Measurements from ENCODE around the gene PRKCH. TPM values are rescaled to one million over a fixed set of nuclear protein-coding genes. Genes with fewer than 3 reads are reported as not detected.

PRKCH gene
- polyA plus RNA-seq, 2 of the 4 experiments (the other 2 are of a cell fraction): 10.0 to 10.2 TPM

- TF ChIP-seq ELK1 (IDR thresholded peaks at IDR 0.05; ENCODE audit: low read depth, low read length) (no peak), ATOH8 (CRISPR knock-in tag; IDR thresholded peaks at IDR 0.05; ENCODE audit: low read depth) (no peak), NFE2L2 (conservative IDR thresholded peaks at IDR 0.05; ENCODE audit: low read length) (no peak), NR3C1 (IDR thresholded peaks at IDR 0.05) (no peak), BCL3 (IDR thresholded peaks at IDR 0.05) (no peak)
These were observed 64.9 kb downstream of the PRKCH start (continued) for GRCh38 chr14:61386173-61386772.

- Histone ChIP-seq H3K4me3 (no peak overlapping the region), H3K9me3 (no peaks in the 10 kb centered on the region), H3K4me1 (peaks cover 8% of the 10 kb centered on the region; the same call in 2 of the 3 replicates), H3K4me2 (no peak overlapping the region), H3K27ac (no peak overlapping the region)
- ChIA-PET CTCF (interaction anchor here (1.3 to 1.4 kb wide), 2 partner anchors 34 to 451 kb away, joined by 3 read pairs; no protein-coding TSS in a partner anchor), POLR2A (no interaction called here)
- no peak for ATAC-seq
- DNase-seq (ENCODE audit: low read depth in 1 of 2, low spot score in 1 of 2): no peak
- FAIRE-seq: no peak
- WGBS (ENCODE audit: missing lambda C conversion rate): 63% methylated on average over 4 of the region's 4 CpGs
- no peak for TF ChIP-seq CBX2 (IDR thresholded peaks at IDR 0.05; ENCODE audit: borderline replicate concordance, low read depth)
- TF ChIP-seq ESRRA (IDR thresholded peaks at IDR 0.05; ENCODE audit: borderline replicate concordance, low read length): no peak
These were observed 65.7 kb downstream of the PRKCH start for GRCh38 chr14:61387076-61387475.

DNA sequence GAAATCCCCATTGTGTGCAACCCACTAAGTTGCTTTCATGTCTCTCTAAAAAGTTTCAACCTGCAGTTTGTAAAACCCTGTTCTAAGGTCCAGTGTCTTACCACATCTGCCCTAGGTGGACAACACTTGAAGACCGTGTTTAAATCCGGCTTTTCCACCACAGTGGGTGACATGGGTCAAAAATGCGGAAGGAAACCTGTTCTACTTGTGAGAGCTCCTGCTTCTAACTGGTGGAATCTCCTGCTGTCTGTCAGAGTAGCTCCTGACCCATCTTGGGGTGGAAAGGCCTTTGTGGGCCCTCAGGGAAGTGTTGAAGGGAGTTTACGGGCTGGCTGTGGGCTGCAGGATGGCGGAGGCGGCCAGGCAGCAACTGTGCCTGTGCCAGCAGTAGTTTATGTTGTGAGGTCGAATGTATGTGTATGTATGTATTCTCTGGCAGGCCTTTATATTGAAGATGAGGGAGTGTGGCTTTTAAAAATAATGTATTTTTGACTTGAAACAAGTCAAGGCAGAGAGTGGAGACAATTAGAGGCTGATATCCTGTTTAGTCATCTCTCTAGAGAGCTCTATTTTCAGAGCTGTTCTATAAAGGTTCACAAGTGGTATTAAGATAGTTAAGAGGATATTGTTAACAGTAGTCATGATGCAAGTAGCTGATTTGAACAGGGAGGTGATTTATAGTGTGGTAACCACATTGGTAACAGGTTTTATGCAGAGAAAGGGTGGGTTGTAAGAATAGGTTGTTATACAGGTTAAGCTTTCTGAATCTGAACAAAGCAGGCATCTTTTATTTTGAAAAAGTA, 67.0 kb downstream of the PRKCH start:
- no peak overlapping the region for H3K4me3 ChIP-seq
- peaks cover 8% of the 10 kb centered on the region; the same call in 2 of the 3 replicates for H3K4me1 ChIP-seq
- FAIRE-seq (no peak), ATAC-seq (peak in 1 of 2 experiments; percentile 43; a peak in 3 of 6 replicates), DNase-seq (ENCODE audit: low read depth in 1 of 2, low spot score in 1 of 2) (no peak)
- H3K4me2 ChIP-seq: 0 out of 3 replicates have a peak overlapping the region, but pooled peaks have one; percentile 19
- WGBS (ENCODE audit: missing lambda C conversion rate): 79% methylated on average over 7 of the region's 7 CpGs
- no peaks in the 10 kb centered on the region for H3K9me3 ChIP-seq
- TF ChIP-seq USF2 (IDR thresholded peaks at IDR 0.05) (no peak), ZNF302 (CRISPR knock-in tag; IDR thresholded peaks at IDR 0.05) (no peak), FOSB (CRISPR knock-in tag; IDR thresholded peaks at IDR 0.05) (no peak), TFCP2L1 (CRISPR knock-in tag; IDR thresholded peaks at IDR 0.05) (no peak), HOXB5 (CRISPR knock-in tag; IDR thresholded peaks at IDR 0.05) (no peak), RNF2 (IDR thresholded peaks at IDR 0.05; ENCODE audit: borderline replicate concordance, low read depth) (no peak), MAFK (IDR thresholded peaks at IDR 0.05; ENCODE audit: partially characterized antibody) (no peak)
- TF ChIP-seq, protein P1, sequence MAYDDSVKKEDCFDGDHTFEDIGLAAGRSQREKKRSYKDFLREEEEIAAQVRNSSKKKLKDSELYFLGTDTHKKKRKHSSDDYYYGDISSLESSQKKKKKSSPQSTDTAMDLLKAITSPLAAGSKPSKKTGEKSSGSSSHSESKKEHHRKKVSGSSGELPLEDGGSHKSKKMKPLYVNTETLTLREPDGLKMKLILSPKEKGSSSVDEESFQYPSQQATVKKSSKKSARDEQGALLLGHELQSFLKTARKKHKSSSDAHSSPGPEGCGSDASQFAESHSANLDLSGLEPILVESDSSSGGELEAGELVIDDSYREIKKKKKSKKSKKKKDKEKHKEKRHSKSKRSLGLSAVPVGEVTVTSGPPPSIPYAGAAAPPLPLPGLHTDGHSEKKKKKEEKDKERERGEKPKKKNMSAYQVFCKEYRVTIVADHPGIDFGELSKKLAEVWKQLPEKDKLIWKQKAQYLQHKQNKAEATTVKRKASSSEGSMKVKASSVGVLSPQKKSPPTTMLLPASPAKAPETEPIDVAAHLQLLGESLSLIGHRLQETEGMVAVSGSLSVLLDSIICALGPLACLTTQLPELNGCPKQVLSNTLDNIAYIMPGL (CRISPR knock-in tag; IDR thresholded peaks at IDR 0.05; ENCODE audit: borderline replicate concordance): no peak
- TF ChIP-seq, protein P2, sequence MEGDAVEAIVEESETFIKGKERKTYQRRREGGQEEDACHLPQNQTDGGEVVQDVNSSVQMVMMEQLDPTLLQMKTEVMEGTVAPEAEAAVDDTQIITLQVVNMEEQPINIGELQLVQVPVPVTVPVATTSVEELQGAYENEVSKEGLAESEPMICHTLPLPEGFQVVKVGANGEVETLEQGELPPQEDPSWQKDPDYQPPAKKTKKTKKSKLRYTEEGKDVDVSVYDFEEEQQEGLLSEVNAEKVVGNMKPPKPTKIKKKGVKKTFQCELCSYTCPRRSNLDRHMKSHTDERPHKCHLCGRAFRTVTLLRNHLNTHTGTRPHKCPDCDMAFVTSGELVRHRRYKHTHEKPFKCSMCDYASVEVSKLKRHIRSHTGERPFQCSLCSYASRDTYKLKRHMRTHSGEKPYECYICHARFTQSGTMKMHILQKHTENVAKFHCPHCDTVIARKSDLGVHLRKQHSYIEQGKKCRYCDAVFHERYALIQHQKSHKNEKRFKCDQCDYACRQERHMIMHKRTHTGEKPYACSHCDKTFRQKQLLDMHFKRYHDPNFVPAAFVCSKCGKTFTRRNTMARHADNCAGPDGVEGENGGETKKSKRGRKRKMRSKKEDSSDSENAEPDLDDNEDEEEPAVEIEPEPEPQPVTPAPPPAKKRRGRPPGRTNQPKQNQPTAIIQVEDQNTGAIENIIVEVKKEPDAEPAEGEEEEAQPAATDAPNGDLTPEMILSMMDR (IDR thresholded peaks at IDR 0.05): no peak
- POLR2A ChIA-PET: no interaction called here
- CTCF ChIA-PET: interaction anchor here (1.1 to 1.2 kb wide), 2 partner anchors 26 to 341 kb away, joined by 3 read pairs; no protein-coding TSS in a partner anchor
- 0 out of 6 replicates have a peak overlapping the region, but pooled peaks of 1 of the 2 experiments have one; percentile 4 for H3K27ac ChIP-seq

All from A549 (cell line).